Central memory CD4-positive, alpha-beta T cell (primary cell): ENCODE measurements around the gene HSPH1.

ENCODE experiments used
- DNase-seq: peaks from one replicate; pipeline ENCODE4 v3.0.0; 2022

The HSPH1 gene

GRCh38 chr13:31093145-31093885 lies 68.4 kb downstream of the HSPH1 start:
- no peak for DNase-seq

GRCh38 chr13:31092646-31093045 lies 69.1 kb downstream of the HSPH1 start:
- no peak for DNase-seq

GRCh38 chr13:31090961-31091624 lies 70.6 kb downstream of the HSPH1 start:
- no peak for DNase-seq

DNA sequence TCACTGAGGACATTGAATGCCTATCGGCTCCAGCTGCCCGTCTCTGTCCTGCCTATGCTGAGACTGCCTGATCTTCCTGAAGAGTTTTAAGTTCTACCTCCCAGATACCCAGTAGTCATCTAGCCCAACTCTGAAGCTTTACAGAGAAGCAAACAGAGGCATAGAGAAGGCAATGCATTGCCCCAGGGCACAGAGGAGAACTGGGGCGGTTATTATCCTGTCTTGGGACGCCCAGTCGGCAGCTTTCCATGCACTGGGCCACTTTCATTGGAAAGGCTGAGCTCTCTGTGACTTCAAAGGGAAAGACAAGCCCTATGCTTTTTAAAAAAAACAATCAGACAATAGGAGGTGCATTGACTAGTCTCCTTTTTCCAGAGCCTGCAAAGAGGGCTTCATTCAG lies 71.6 kb downstream of the HSPH1 start:
- no peak for DNase-seq

GRCh38 chr13:31089649-31090048 lies 72.1 kb downstream of the HSPH1 start:
- no peak for DNase-seq

GRCh38 chr13:31088826-31089420 lies 72.8 kb downstream of the HSPH1 start:
- no peak for DNase-seq
